H1 (cell line): ENCODE results near the gene HES4. TPM values are rescaled to one million over a fixed set of nuclear protein-coding genes. Genes with fewer than 3 reads are reported as not detected.

Experiments used
- CTCF ChIA-PET: fragments of 300-600 bp; sonication (Branson Sonifier 250); formaldehyde crosslinking; loops from one replicate; lab custom pipeline; 2021; ENCODE audit not compliant: partially characterized antibody; lab: Charles Lee
- POLR2A ChIA-PET: fragments of 300-600 bp; sonication (Branson Sonifier 250); formaldehyde crosslinking; loops from one replicate; lab custom pipeline; 2021; ENCODE audit warnings: inconsistent platforms; ENCODE audit not compliant: partially characterized antibody; lab: Charles Lee
- DNase-seq, 2 experiments: peaks; one replicate each; pipeline versions ENCODE4 v3.0.0 to v3.0.0-alpha.2; 2010 to 2022; ENCODE audit warnings: low spot score in 2 of 2, low read depth in 1 of 2, mixed read lengths in 1 of 2
- FAIRE-seq: peaks from 2 replicates; lab custom pipeline; 2011; peaks lifted over from hg19 to GRCh38; lab: Jason Lieb, UNC
- H2AFZ ChIP-seq: 2 replicates; pipeline ENCODE4 v1.8.1; 2012; ENCODE audit warnings: low read length, inconsistent platforms
- H2AK5ac ChIP-seq: 2 replicates; pipeline ENCODE4 v1.6.1; 2013; ENCODE audit warnings: low read depth, low read length
- H2BK120ac ChIP-seq: replicated peaks from 2 replicates; pipeline ENCODE3; 2013; ENCODE audit warnings: low read depth, low read length, inconsistent platforms
- H2BK12ac ChIP-seq: 2 replicates; pipeline ENCODE4 v1.6.1; 2013; ENCODE audit warnings: low read depth, low read length
- H2BK15ac ChIP-seq: 2 replicates; pipeline ENCODE4 v1.6.1; 2013; ENCODE audit warnings: low read length
- H2BK20ac ChIP-seq: 2 replicates; pipeline ENCODE4 v1.6.1; 2013; ENCODE audit warnings: low read length
- H2BK5ac ChIP-seq: 2 replicates; pipeline ENCODE4 v1.6.1; 2013; ENCODE audit warnings: low read depth, low read length
- H3K14ac ChIP-seq: 2 replicates; pipeline ENCODE4 v1.6.1; 2013; ENCODE audit warnings: inconsistent platforms; ENCODE audit not compliant: insufficient read length
- H3K18ac ChIP-seq: 2 replicates; pipeline ENCODE4 v1.6.1; 2013; ENCODE audit warnings: low read length; ENCODE audit errors: extremely low read depth
- H3K23ac ChIP-seq: 2 replicates; pipeline ENCODE4 v1.6.1; 2013; ENCODE audit warnings: inconsistent platforms; ENCODE audit not compliant: insufficient read length
- H3K23me2 ChIP-seq: 2 replicates; pipeline ENCODE4 v1.6.1; 2013; ENCODE audit warnings: low read depth, low read length
- H3K27ac ChIP-seq: 2 replicates; pipeline ENCODE4 v1.6.1; 2011; ENCODE audit warnings: low read depth, low read length, inconsistent platforms
- H3K27me3 ChIP-seq, 4 experiments: replicated peaks in 1 of 4; 1 replicate in 1 of 4; 2 replicates in 3 of 4; pipeline versions ENCODE4 v1.6.1 to v1.8.1; 2011 to 2013; ENCODE audit warnings: low read length in 3 of 4, mild to moderate bottlenecking in 3 of 4, inconsistent platforms in 2 of 4, mixed read lengths in 2 of 4, moderate library complexity in 1 of 4; ENCODE audit not compliant: control insufficient read depth in 3 of 4, insufficient read depth in 3 of 4; ENCODE audit errors: extremely low read depth in 1 of 4
- H3K36me3 ChIP-seq, 4 experiments: 2 replicates each; pipeline versions ENCODE4 v1.6.1 to v1.8.1; 2011 to 2013; ENCODE audit warnings: mild to moderate bottlenecking in 4 of 4, low read length in 3 of 4, moderate library complexity in 2 of 4, control low read depth in 1 of 4, inconsistent platforms in 1 of 4; ENCODE audit not compliant: insufficient read depth in 4 of 4, control insufficient read depth in 2 of 4
- H3K4ac ChIP-seq: replicated peaks from 2 replicates; pipeline ENCODE3; 2013; ENCODE audit warnings: low read length, low read depth, mixed read lengths, inconsistent platforms; ENCODE audit not compliant: insufficient read length
- H3K4me1 ChIP-seq, 4 experiments: replicated peaks in 1 of 4; 1 replicate in 1 of 4; 2 replicates in 3 of 4; pipeline versions ENCODE4 v1.6.1 to v1.8.1; 2011 to 2013; ENCODE audit warnings: low read length in 3 of 4, inconsistent platforms in 2 of 4, mixed read lengths in 1 of 4; ENCODE audit not compliant: insufficient read depth in 4 of 4, control insufficient read depth in 3 of 4
- H3K4me2 ChIP-seq, 2 experiments: 2 replicates each; pipeline versions ENCODE4 v1.6.1 to v1.8.1; 2011 to 2013; ENCODE audit warnings: low read depth in 2 of 2, low read length in 2 of 2, control low read depth in 1 of 2, inconsistent platforms in 1 of 2, mild to moderate bottlenecking in 1 of 2; ENCODE audit not compliant: insufficient read depth in 1 of 2
- H3K4me3 ChIP-seq, 4 experiments: fragments of 200-600, 300-600 bp in 1 of 4; sonication (generic), shearing (Covaris generic), sonication (Bioruptor Twin) in 1 of 4; 2 replicates each; pipeline versions ENCODE4 v1.5.1 to v1.8.1; 2011 to 2016; ENCODE audit warnings: low read length in 4 of 4, low read depth in 3 of 4, control low read depth in 2 of 4, inconsistent platforms in 2 of 4, mild to moderate bottlenecking in 2 of 4, mixed read lengths in 1 of 4, moderate library complexity in 1 of 4; ENCODE audit not compliant: insufficient read depth in 2 of 4; ENCODE audit errors: extremely low read depth in 1 of 4
- H3K56ac ChIP-seq: replicated peaks from 2 replicates; pipeline ENCODE3; 2013; ENCODE audit warnings: low read depth, mild to moderate bottlenecking, mixed read lengths, low read length, inconsistent platforms; ENCODE audit not compliant: insufficient read length
- H3K79me1 ChIP-seq: 2 replicates; pipeline ENCODE4 v1.6.1; 2013; ENCODE audit warnings: low read depth, low read length, control low read depth
- H3K79me2 ChIP-seq, 2 experiments: 2 replicates each; pipeline versions ENCODE4 v1.6.1 to v1.8.1; 2012 to 2013; ENCODE audit warnings: low read length in 2 of 2, mild to moderate bottlenecking in 2 of 2, inconsistent platforms in 1 of 2; ENCODE audit not compliant: insufficient read depth in 2 of 2, control insufficient read depth in 1 of 2
- H3K9ac ChIP-seq, 4 experiments: replicated peaks in 1 of 4; 1 replicate in 1 of 4; 2 replicates in 3 of 4; pipeline versions ENCODE4 v1.6.1 to v1.8.1; 2011 to 2013; ENCODE audit warnings: low read depth in 3 of 4, low read length in 3 of 4, control low read depth in 2 of 4, mild to moderate bottlenecking in 2 of 4, moderate library complexity in 2 of 4, inconsistent platforms in 1 of 4; ENCODE audit errors: extremely low read depth in 1 of 4
- H3K9me3 ChIP-seq, 2 experiments: 2 replicates each; pipeline versions ENCODE4 v1.6.1 to v1.8.1; 2012 to 2013; ENCODE audit warnings: mild to moderate bottlenecking in 2 of 2, moderate library complexity in 2 of 2, control low read depth in 1 of 2, inconsistent platforms in 1 of 2, low read depth in 1 of 2, low read length in 1 of 2, mixed read lengths in 1 of 2; ENCODE audit not compliant: insufficient read depth in 2 of 2
- H4K20me1 ChIP-seq, 2 experiments: replicated peaks in 1 of 2; 2 replicates each; pipeline versions ENCODE3 to v1.8.1; 2011 to 2013; ENCODE audit warnings: inconsistent platforms in 2 of 2, low read length in 2 of 2, mild to moderate bottlenecking in 1 of 2; ENCODE audit not compliant: insufficient read depth in 2 of 2, control insufficient read depth in 1 of 2
- H4K5ac ChIP-seq: 2 replicates; pipeline ENCODE4 v1.6.1; 2013; ENCODE audit warnings: low read length, low read depth, mixed read lengths, inconsistent platforms; ENCODE audit not compliant: insufficient read length
- H4K8ac ChIP-seq: 2 replicates; pipeline ENCODE4 v1.8.0; 2013; ENCODE audit warnings: mild to moderate bottlenecking, moderate library complexity, low read length, inconsistent platforms; ENCODE audit not compliant: insufficient read depth; ENCODE audit errors: extremely low read depth
- H4K91ac ChIP-seq: replicated peaks from 2 replicates; pipeline ENCODE3; 2013; ENCODE audit warnings: low read length, mixed read lengths, inconsistent platforms; ENCODE audit not compliant: insufficient read length
- SIX5 ChIP-seq: IDR thresholded peaks from 2 replicates; pipeline ENCODE4 v1.6.1; 2011; ENCODE audit warnings: mild to moderate bottlenecking, low read depth, low read length
- WGBS, 2 experiments: shearing (Covaris generic) in 1 of 2; methylation state at CpG; one replicate each; pipeline versions ENCODE4 v1.1.6 to v1.1.7; 2013 to 2015; ENCODE audit warnings: low lambda C conversion rate in 2 of 2, mixed read lengths in 2 of 2, inconsistent platforms in 1 of 2, low coverage in 1 of 2, missing lambda C conversion rate in 1 of 2; ENCODE audit not compliant: insufficient replicate concordance in 2 of 2, insufficient coverage in 1 of 2, insufficient read length in 1 of 2; ENCODE audit errors: extremely low coverage in 1 of 2, missing lambda C conversion rate in 1 of 2; 5-methylcytosine and 5-hydroxymethylcytosine counted together
- polyA plus RNA-seq, 7 experiments: library from polyadenylated mRNA; depleted of rRNA in 3 of 7; stranded (reverse) in 5 of 7; unstranded in 2 of 7; fragments of >200 nt in 5 of 7; fragments of 200-250 nt in 2 of 7; gene quantifications; 1 replicate in 5 of 7; 2 replicates in 1 of 7; 4 replicates in 1 of 7; pipeline versions ENCODE4 v1.2.1 to v1.2.3, GENCODE V29; 2011 to 2013; ENCODE audit warnings: missing spikeins in 2 of 7, mixed read lengths in 2 of 7
- total RNA-seq: library from RNA; stranded (reverse); fragmentation: NEBNext Ultra II Directional; extraction: Animal tissue kit (Norgen Biotek cat#: 25700); gene quantifications from 2 replicates; pipeline ENCODE4 v1.2.1, GENCODE V29; 2021
- TF ChIP-seq, protein P1 (sequence below): IDR thresholded peaks from 2 replicates; pipeline ENCODE4 v1.6.1; 2012; ENCODE audit warnings: inconsistent platforms

Gene HES4
- total and polyA plus RNA-seq, 2 of the 8 experiments (the other 6 are each of a cell fraction or from before 2014, with no cell fraction given), result 2.8 to 3.5 TPM

DNA sequence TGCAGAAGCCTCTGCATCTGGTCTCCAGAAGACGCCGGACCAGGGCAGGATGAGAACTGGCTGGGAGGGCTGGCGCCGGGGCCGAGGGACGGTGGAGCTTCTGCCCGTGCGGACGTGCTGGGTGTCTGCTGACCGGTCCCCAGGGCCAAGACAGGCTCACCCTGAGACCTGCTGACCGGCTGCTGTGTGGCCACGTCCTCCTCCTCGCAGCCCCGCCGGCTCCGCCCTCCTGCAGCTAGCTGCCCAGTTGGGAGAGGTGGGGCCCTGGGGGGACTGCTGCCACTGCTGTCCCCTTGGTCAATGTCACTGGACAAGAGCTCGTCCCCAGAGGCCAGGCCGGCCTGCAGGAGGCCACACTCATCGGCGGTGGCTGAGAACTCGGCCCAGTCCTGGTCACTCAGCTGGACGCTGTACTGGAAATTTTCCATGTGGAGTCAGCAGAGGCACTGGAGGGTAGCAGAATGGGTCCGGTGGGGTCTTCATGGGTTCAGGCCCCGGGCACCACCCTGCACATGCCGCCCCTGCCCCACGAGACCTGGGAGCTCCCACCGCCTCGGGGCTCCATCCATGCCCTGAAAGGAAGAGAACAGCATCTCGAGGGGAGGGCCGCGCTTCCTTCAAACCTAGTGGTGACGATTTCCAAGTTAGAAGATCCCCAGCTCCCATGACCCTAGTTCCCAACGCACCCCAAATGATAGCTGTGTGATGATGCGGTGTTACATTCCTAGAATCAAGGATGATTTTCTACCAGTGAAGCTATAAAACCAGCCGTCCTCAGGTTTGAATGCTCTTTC, 19.1 kb downstream of the HES4 start:
- FAIRE-seq (no peak), DNase-seq (no peak)
- no peak overlapping the region for H4K5ac ChIP-seq
- no peak overlapping the region for H2BK5ac ChIP-seq
- H3K4me2 ChIP-seq, result no peak overlapping the region
- H4K20me1 ChIP-seq, result peaks cover 0 to 8% of the 10 kb centered on the region in 2 experiments
- no peak overlapping the region for H3K56ac ChIP-seq
- no peak overlapping the region for H3K14ac ChIP-seq
- no peak overlapping the region for H3K9ac ChIP-seq
- peaks cover 2% of the 10 kb centered on the region; the same call in 1 of the 2 replicates for H3K23me2 ChIP-seq
- no peaks in the 10 kb centered on the region for H3K36me3 ChIP-seq
- no peak overlapping the region for H3K4me3 ChIP-seq
- POLR2A ChIA-PET, result interaction anchor here (0.8 to 2.4 kb wide), 10 partner anchors 14 to 76 kb away, joined by 3 to 9 read pairs (median 3); partner anchors contain the start of gene HES4
- H3K4ac ChIP-seq, result no peak overlapping the region
- H3K9me3 ChIP-seq, result no peaks in the 10 kb centered on the region
- H3K27me3 ChIP-seq, result peaks cover 0 to 23% (median 12%) of the 10 kb centered on the region in 4 experiments; a peak in 4 of 7 replicates
- no peak overlapping the region for H4K91ac ChIP-seq
- no peaks in the 10 kb centered on the region for H3K79me1 ChIP-seq
- H2BK12ac ChIP-seq, result no peak overlapping the region
- CTCF ChIA-PET, result interaction anchor here (0.5 to 6.9 kb wide), 17 partner anchors 8 to 310 kb away, joined by 3 to 86 read pairs (median 6); partner anchors contain the start of genes HES4 and ISG15
- WGBS, 2 experiments, result 88% methylated on average over 30 of the region's 35 CpGs; no CpG with 5 or more reads in 1 of the 2 experiments
- H3K27ac ChIP-seq, result no peak overlapping the region
- H4K8ac ChIP-seq, result peak overlapping the region; percentile 28
- no peak overlapping the region for H2BK120ac ChIP-seq
- H2AFZ ChIP-seq, result no peak overlapping the region
- H2AK5ac ChIP-seq, result no peak overlapping the region
- no peak overlapping the region for H3K23ac ChIP-seq
- H2BK20ac ChIP-seq, result no peak overlapping the region
- no peaks in the 10 kb centered on the region for H3K79me2 ChIP-seq
- peaks cover 0 to 5% (median under 1%) of the 10 kb centered on the region in 4 experiments; a peak in 4 of 7 replicates for H3K4me1 ChIP-seq
- no peak overlapping the region for H3K18ac ChIP-seq
- H2BK15ac ChIP-seq, result no peak overlapping the region
- no peak for TF ChIP-seq SIX5
- TF ChIP-seq, protein P1, sequence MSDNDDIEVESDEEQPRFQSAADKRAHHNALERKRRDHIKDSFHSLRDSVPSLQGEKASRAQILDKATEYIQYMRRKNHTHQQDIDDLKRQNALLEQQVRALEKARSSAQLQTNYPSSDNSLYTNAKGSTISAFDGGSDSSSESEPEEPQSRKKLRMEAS, result no peak
